Keratinocyte (primary cell): ENCODE data around the gene MS4A8.

ENCODE experiments used
- CTCF ChIP-seq, 3 experiments: IDR thresholded peaks in 1 of 3; conservative IDR thresholded peaks in 1 of 3; optimal IDR thresholded peaks in 1 of 3; 2 replicates in 2 of 3; 3 replicates in 1 of 3; pipeline versions ENCODE3 to v1.5.1; 2011; ENCODE audit warnings: low read length in 3 of 3, mild to moderate bottlenecking in 3 of 3, moderate library complexity in 2 of 3, control low read depth in 1 of 3, inconsistent platforms in 1 of 3; ENCODE audit not compliant: insufficient read depth in 2 of 3; ENCODE audit errors: extremely low read depth in 1 of 3
- EZH2 ChIP-seq: IDR thresholded peaks from one replicate; pipeline ENCODE4 v1.6.1; 2012; ENCODE audit warnings: inconsistent platforms, mild to moderate bottlenecking, low read length, moderate library complexity

- no peak for TF ChIP-seq CTCF (optimal IDR thresholded peaks at IDR 0.05 in 1 of 3, IDR thresholded peaks at IDR 0.05 in 1 of 3, conservative IDR thresholded peaks at IDR 0.05 in 1 of 3; ENCODE audit: extremely low read depth in 1 of 3, insufficient read depth in 2 of 3, low read length in 3 of 3)
- no peak for TF ChIP-seq EZH2
Observed at GRCh38 chr11:60699284-60699691, at the start of gene MS4A8.
